HG03025 (cell line): ENCODE data around the gene NOXA1.
A peak's percentile ranks its signal among the peaks of the same experiment; 100 is the strongest.

ENCODE experiments used
- ATAC-seq: cut with Tn5 transposase; IDR thresholded peaks from one replicate; pipeline ENCODE4 v1.9.1; 2021; ENCODE audit warnings: mild to moderate bottlenecking, moderate library complexity; ENCODE audit not compliant: unreplicated experiment, low FRiP score

Gene NOXA1

GRCh38 chr9:137423514-137424291 lies 510 bp downstream of the NOXA1 start:
- peak; percentile 13 for ATAC-seq

- ATAC-seq = no peak
Measured at GRCh38 chr9:137426018-137426681, 3.0 kb downstream of the NOXA1 start.

GRCh38 chr9:137427454-137428310 lies 4.5 kb downstream of the NOXA1 start:
- no peak for ATAC-seq

- no peak for ATAC-seq
Measured at GRCh38 chr9:137428311-137428630, 5.1 kb downstream of the NOXA1 start.

- ATAC-seq = no peak
Measured at GRCh38 chr9:137428841-137429545, 5.8 kb downstream of the NOXA1 start.

GRCh38 chr9:137429546-137429890 lies 6.3 kb downstream of the NOXA1 start:
- ATAC-seq = no peak

- ATAC-seq = no peak
Measured at GRCh38 chr9:137429974-137430722, 7.0 kb downstream of the NOXA1 start.

- ATAC-seq = no peak
Measured at GRCh38 chr9:137430723-137431415, 7.7 kb downstream of the NOXA1 start.

GRCh38 chr9:137431416-137431931 lies 8.3 kb downstream of the NOXA1 start:
- ATAC-seq = no peak

- ATAC-seq = no peak
Measured at GRCh38 chr9:137432687-137433348, 9.6 kb downstream of the NOXA1 start.

- no peak for ATAC-seq
Measured at GRCh38 chr9:137433349-137433915, 10.2 kb downstream of the NOXA1 start.

- ATAC-seq = no peak
Measured at GRCh38 chr9:137433916-137434431, 10.8 kb downstream of the NOXA1 start.

- no peak for ATAC-seq
Measured at GRCh38 chr9:137434498-137435380, 11.5 kb downstream of the NOXA1 start.

- no peak for ATAC-seq
Measured at GRCh38 chr9:137435381-137435891, 12.2 kb downstream of the NOXA1 start.

GRCh38 chr9:137435980-137436760 lies 13.0 kb downstream of the NOXA1 start:
- ATAC-seq = no peak
